Ishikawa (cell line): ENCODE data around the gene ACSL6.

Experiments used
- CEBPB ChIP-seq: IDR thresholded peaks from 2 replicates; pipeline ENCODE4 v1.6.1; 2012
- EP300 ChIP-seq: IDR thresholded peaks from 2 replicates; pipeline ENCODE4 v1.6.1; 2012; ENCODE audit warnings: borderline replicate concordance
- RAD21 ChIP-seq: IDR thresholded peaks from 2 replicates; pipeline ENCODE4 v1.6.1; 2012; ENCODE audit warnings: low read depth
- YY1 ChIP-seq: IDR thresholded peaks from 2 replicates; pipeline ENCODE4 v1.6.1; 2012; ENCODE audit warnings: low read depth
- TF ChIP-seq, protein P1 (sequence below): IDR thresholded peaks from 2 replicates; pipeline ENCODE4 v1.6.1; 2012
- TF ChIP-seq, protein P2 (sequence below): IDR thresholded peaks from 2 replicates; pipeline ENCODE4 v1.6.1; 2012

DNA sequence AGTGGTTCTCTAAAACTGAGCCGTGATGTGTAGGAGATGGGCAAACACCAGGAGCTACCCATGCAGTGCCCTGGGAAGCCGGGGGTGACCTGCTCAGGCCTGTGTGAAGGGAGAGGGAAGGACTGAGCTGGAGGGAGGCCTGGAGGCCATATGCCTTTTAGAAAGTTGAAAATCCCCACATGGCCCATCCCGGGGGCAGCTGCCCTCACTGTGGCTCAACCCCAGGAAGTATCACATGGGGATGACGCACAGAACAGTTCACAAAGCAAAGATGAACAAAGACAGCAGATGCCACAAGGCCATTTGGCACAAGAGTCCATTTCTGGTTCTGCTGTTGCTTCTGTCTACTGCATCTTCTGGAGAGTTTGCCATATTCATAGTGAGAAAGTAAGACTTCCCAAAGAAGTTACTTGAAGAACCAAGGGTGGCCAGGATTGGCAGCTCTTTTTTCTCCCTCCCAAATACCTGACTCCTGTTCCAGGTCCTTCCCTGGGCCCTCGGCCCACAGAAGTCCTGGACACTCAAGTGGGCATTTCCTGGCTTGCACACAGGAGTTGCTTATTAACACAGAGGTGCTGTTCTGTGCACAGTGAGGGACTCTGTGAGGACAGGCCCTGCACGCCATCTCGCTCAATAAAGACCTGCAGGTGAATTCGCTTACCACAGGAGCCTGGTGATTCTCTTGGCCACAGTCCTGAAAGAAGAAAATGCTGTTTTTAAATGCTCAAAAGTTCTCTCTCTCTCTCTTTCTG, 25.1 kb downstream of the ACSL6 start:
- no peak for TF ChIP-seq RAD21
- no peak for TF ChIP-seq EP300
- no peak for TF ChIP-seq YY1
- TF ChIP-seq, protein P1, sequence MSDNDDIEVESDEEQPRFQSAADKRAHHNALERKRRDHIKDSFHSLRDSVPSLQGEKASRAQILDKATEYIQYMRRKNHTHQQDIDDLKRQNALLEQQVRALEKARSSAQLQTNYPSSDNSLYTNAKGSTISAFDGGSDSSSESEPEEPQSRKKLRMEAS, result no peak
- no peak for TF ChIP-seq CEBPB
- TF ChIP-seq, protein P2, sequence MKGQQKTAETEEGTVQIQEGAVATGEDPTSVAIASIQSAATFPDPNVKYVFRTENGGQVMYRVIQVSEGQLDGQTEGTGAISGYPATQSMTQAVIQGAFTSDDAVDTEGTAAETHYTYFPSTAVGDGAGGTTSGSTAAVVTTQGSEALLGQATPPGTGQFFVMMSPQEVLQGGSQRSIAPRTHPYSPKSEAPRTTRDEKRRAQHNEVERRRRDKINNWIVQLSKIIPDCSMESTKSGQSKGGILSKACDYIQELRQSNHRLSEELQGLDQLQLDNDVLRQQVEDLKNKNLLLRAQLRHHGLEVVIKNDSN, result no peak
